K562 (cell line): ENCODE measurements around the gene GLT6D1.

Experiments used
- BRCA1 ChIP-seq, 2 experiments: fragments of 450-650 bp in 1 of 2; sonication (generic) in 1 of 2; formaldehyde crosslinking in 1 of 2; IDR thresholded peaks; 2 replicates each; pipeline versions ENCODE4 v1.5.0 to v1.6.1; 2017 to 2020; ENCODE audit warnings: mild to moderate bottlenecking in 1 of 2, missing genetic modification reagents in 1 of 2
- CBX5 ChIP-seq: IDR thresholded peaks from 2 replicates; pipeline ENCODE4 v1.6.1; 2014; ENCODE audit warnings: low read depth, borderline replicate concordance
- EZH2 ChIP-seq: IDR thresholded peaks from 2 replicates; pipeline ENCODE4 v1.6.1; 2012; ENCODE audit warnings: low read depth, mild to moderate bottlenecking, inconsistent platforms, low read length, borderline replicate concordance
- FOXM1 ChIP-seq, 2 experiments: fragments of 450-650 bp in 1 of 2; sonication (generic) in 1 of 2; formaldehyde crosslinking in 1 of 2; IDR thresholded peaks; 2 replicates each; pipeline versions ENCODE4 v1.6.1 to v1.9.0; 2017 to 2022; ENCODE audit warnings: low read depth in 2 of 2, mild to moderate bottlenecking in 2 of 2, missing genetic modification reagents in 1 of 2, moderate library complexity in 1 of 2
- POU5F1 ChIP-seq: fragments of 150-350 bp; IDR thresholded peaks from 2 replicates; pipeline ENCODE4 v1.6.1; 2014; ENCODE audit warnings: borderline replicate concordance, low read length, low read depth, mild to moderate bottlenecking; ENCODE audit not compliant: partially characterized antibody
- RAD51 ChIP-seq: fragments of 450-650 bp; IDR thresholded peaks from 2 replicates; pipeline ENCODE4 v1.7.1; 2016; ENCODE audit warnings: low read depth, mild to moderate bottlenecking, borderline replicate concordance
- RB1 ChIP-seq: fragments of 450-650 bp; IDR thresholded peaks from 2 replicates; pipeline ENCODE4 v1.6.1; 2017; ENCODE audit warnings: low read depth, mild to moderate bottlenecking
- SMARCE1 ChIP-seq: fragments of 450-650 bp; IDR thresholded peaks from 2 replicates; pipeline ENCODE4 v1.7.1; 2016; ENCODE audit warnings: mild to moderate bottlenecking
- SNRNP70 ChIP-seq: fragments of 200-400 bp; formaldehyde crosslinking; optimal IDR thresholded peaks from 2 replicates; pipeline ENCODE3; 2017; ENCODE audit warnings: low read depth, low read length
- ZFP36 ChIP-seq: fragments of 150-350 bp; IDR thresholded peaks from 2 replicates; pipeline ENCODE4 v1.6.1; 2018; ENCODE audit warnings: low read length, low read depth; ENCODE audit not compliant: partially characterized antibody
- TF ChIP-seq, protein P1 (sequence below): fragments of 250-450 bp; sonication (Bioruptor Pico); IDR thresholded peaks from 2 replicates; pipeline ENCODE4 v1.4.0; 2020; ENCODE audit warnings: mild to moderate bottlenecking, moderate library complexity, borderline replicate concordance
- TF ChIP-seq, protein P2 (sequence below), 3 experiments: IDR thresholded peaks in 2 of 3; conservative IDR thresholded peaks in 1 of 3; 2 replicates each; pipeline ENCODE4 v1.5.1; 2011 to 2012; ENCODE audit warnings: low read length in 3 of 3, mild to moderate bottlenecking in 3 of 3, control low read depth in 2 of 3, improper control_type of control experiment in 1 of 3, inconsistent platforms in 1 of 3, low read depth in 1 of 3, mixed read lengths in 1 of 3, moderate library complexity in 1 of 3; ENCODE audit not compliant: insufficient read depth in 2 of 3
- TF ChIP-seq, protein P3 (sequence below): fragments of 450-650 bp; formaldehyde crosslinking; IDR thresholded peaks from 2 replicates; pipeline ENCODE4 v1.4.0; 2022; ENCODE audit warnings: mild to moderate bottlenecking, moderate library complexity

DNA sequence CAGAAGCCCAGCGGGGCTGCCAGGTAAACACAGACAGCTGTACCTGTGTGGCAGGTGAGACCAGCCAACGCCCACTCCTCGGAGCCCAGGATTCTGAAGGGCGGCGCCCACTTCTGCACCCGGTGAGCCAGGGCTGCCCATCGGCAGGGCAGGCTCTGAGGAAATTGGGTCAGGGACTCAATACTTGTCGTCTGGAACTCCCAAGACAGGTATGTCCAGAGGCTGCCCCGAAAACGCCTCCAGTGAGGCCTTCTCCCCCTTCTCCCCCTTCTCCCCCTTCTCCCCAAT lies 19.8 kb downstream of the GLT6D1 start:
- TF ChIP-seq RB1 (no peak), RAD51 (no peak), ZFP36 (no peak), SMARCE1 (no peak), CBX5 (no peak), FOXM1 (IDR thresholded peaks at IDR 0.05; ENCODE audit: low read depth) (no peak), FOXM1 (CRISPR knock-in tag; IDR thresholded peaks at IDR 0.05; ENCODE audit: low read depth) (no peak), POU5F1 (no peak), BRCA1 (IDR thresholded peaks at IDR 0.05) (no peak), BRCA1 (CRISPR knock-in tag; IDR thresholded peaks at IDR 0.05) (no peak), SNRNP70 (no peak), EZH2 (no peak)
- TF ChIP-seq, protein P1, sequence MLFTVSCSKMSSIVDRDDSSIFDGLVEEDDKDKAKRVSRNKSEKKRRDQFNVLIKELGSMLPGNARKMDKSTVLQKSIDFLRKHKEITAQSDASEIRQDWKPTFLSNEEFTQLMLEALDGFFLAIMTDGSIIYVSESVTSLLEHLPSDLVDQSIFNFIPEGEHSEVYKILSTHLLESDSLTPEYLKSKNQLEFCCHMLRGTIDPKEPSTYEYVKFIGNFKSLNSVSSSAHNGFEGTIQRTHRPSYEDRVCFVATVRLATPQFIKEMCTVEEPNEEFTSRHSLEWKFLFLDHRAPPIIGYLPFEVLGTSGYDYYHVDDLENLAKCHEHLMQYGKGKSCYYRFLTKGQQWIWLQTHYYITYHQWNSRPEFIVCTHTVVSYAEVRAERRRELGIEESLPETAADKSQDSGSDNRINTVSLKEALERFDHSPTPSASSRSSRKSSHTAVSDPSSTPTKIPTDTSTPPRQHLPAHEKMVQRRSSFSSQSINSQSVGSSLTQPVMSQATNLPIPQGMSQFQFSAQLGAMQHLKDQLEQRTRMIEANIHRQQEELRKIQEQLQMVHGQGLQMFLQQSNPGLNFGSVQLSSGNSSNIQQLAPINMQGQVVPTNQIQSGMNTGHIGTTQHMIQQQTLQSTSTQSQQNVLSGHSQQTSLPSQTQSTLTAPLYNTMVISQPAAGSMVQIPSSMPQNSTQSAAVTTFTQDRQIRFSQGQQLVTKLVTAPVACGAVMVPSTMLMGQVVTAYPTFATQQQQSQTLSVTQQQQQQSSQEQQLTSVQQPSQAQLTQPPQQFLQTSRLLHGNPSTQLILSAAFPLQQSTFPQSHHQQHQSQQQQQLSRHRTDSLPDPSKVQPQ (CRISPR knock-in tag), result no peak
- TF ChIP-seq, protein P2, sequence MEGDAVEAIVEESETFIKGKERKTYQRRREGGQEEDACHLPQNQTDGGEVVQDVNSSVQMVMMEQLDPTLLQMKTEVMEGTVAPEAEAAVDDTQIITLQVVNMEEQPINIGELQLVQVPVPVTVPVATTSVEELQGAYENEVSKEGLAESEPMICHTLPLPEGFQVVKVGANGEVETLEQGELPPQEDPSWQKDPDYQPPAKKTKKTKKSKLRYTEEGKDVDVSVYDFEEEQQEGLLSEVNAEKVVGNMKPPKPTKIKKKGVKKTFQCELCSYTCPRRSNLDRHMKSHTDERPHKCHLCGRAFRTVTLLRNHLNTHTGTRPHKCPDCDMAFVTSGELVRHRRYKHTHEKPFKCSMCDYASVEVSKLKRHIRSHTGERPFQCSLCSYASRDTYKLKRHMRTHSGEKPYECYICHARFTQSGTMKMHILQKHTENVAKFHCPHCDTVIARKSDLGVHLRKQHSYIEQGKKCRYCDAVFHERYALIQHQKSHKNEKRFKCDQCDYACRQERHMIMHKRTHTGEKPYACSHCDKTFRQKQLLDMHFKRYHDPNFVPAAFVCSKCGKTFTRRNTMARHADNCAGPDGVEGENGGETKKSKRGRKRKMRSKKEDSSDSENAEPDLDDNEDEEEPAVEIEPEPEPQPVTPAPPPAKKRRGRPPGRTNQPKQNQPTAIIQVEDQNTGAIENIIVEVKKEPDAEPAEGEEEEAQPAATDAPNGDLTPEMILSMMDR (IDR thresholded peaks at IDR 0.05 in 2 of 3, conservative IDR thresholded peaks at IDR 0.05 in 1 of 3; ENCODE audit: insufficient read depth in 2 of 3, low read depth in 1 of 3, low read length in 3 of 3), result no peak
- TF ChIP-seq, protein P3, sequence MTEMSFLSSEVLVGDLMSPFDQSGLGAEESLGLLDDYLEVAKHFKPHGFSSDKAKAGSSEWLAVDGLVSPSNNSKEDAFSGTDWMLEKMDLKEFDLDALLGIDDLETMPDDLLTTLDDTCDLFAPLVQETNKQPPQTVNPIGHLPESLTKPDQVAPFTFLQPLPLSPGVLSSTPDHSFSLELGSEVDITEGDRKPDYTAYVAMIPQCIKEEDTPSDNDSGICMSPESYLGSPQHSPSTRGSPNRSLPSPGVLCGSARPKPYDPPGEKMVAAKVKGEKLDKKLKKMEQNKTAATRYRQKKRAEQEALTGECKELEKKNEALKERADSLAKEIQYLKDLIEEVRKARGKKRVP (CRISPR knock-in tag), result no peak
